DMS53 treated with DMSO at 0.1 percent for 48 hours (cell line): Measurements from ENCODE around the gene SERPINB8.
"Not testable (repeated sequence)": the region's sequence is repeated elsewhere in the genome, so short reads cannot be mapped to it uniquely, and the experiment has no call there.

ENCODE experiments used
- DNase-seq: peaks from one replicate; lab custom pipeline; 2025; ENCODE audit not compliant: unreplicated experiment; lab: John Stamatoyannopoulos, UW

Gene SERPINB8, protein sequence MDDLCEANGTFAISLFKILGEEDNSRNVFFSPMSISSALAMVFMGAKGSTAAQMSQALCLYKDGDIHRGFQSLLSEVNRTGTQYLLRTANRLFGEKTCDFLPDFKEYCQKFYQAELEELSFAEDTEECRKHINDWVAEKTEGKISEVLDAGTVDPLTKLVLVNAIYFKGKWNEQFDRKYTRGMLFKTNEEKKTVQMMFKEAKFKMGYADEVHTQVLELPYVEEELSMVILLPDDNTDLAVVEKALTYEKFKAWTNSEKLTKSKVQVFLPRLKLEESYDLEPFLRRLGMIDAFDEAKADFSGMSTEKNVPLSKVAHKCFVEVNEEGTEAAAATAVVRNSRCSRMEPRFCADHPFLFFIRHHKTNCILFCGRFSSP

DNA sequence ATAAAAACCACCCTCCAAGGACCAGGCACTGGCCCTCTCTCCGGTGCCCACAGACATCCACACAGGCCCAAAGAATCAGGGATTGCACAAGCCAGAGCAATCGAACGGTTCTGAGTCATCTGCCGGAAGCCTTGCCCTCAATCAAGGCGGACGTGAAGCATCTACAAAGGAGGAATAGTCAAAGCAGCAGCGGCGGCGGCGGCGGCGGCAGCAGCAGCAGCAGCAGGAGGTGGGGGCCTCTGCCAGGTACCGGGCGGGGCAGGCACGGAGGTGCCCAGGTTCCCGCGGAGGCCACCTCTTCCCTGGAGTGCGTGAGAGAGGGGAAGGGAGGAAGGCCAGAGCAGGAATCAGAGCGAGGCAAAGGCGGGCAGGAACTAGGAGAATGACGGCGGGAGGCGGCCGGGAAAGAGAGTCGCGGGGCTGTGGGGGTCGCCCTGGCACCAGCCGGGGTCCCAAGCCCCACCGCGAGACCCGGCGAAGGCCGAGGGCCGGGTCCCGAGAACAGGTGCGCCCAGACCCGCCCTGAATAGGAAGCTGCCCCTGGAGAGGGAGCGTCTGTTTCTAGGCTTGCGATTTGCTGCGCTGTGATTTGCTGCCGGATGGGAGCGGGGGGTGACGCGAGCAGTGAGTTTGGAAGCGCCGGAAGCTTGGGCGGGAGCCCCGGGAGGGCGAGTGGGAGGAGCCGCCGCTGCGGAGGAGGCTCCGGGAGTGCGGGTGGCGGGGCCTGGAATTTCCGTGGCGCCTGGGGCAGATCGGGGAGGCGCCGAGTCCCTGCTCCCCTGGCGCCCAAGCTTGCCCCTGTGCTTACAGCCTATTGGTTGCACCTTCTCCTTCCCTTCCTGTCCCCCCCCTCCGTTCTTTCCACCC, at the start of gene SERPINB8:
TSS of gene SERPINB8 (plus strand) at position 140 of the 867 bp plus-strand sequence. CDS start 8,228 bp downstream, outside the sequence.
- DNase-seq: peak; percentile 97

DNA sequence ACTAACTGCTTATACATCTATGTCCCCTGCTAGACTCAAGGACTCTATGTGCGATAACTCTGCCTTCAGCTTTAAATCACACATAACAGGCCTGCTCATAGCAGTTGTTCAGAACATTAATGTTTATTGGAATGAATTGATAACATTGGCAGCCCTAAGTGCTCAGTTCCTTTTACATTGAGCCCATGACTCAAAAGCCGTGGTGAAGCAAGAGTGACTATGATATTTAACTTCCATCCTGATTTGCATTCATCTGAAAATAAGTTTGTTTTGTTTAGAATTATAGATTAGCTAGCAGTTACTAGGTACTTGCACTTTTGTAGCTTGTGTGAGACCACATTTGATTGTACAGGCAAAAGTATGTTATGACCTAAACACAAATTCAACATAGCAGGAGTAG, 47.8 kb upstream of the SERPINB8 start:
- DNase-seq: no peak

DNA sequence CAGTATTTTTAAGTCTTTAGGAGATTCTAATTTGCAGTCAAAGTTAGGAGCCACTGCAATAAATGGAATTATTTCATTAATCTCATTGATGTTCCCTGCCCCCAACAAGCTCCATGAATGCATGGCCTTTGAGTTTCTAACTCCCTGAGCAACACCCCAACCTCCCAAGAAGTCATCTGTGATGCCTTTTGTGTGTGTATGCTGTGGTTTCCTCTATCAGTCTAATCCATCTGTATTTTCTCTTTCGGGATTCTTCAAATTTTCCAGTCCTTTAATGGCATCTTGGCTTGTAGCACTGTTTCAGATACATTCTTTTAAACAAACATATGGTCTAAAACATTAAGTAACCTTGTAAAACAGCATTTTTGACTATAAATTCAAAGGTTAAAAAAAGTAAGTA, 45.3 kb upstream of the SERPINB8 start:
- DNase-seq: no peak

DNA sequence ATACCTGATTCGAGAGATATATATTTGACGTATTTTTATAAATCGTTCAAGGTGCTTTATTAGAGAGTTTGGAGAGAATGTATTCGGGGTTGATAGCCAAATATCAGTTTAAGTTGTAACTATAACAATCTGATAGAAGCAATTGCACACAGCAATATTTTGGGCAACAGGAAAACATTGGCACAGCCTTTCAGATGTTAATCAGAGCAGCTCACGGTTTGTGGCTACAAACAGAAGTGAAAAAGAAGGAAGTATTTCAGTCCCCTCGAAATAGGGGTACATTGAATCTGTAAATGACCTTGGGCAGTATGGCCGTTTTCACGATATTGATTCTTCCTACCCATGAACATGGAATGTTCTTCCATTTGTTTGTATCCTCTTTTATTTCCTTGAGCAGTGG, 41.5 kb upstream of the SERPINB8 start:
- DNase-seq: no peak

DNA sequence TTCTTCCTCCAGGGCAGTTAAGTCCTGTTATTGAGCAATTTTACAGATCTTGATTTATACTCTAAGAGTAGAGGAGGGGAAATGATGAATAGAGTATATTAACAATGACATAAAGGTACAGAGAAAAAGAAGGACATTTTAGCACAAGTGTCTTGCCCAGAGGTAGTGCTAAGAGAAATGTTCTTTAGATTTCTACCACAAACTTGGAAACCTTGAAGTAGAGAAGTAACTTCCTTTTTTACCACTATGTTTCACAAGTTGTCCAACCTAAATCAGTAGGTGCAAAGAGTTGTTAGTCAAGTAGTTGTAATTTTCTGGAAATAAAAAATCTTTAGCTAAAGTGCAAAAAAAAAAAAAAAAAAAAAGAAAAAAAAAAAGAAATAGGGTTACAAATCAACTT, 40.5 kb upstream of the SERPINB8 start:
- DNase-seq: not testable (repeated sequence)

DNA sequence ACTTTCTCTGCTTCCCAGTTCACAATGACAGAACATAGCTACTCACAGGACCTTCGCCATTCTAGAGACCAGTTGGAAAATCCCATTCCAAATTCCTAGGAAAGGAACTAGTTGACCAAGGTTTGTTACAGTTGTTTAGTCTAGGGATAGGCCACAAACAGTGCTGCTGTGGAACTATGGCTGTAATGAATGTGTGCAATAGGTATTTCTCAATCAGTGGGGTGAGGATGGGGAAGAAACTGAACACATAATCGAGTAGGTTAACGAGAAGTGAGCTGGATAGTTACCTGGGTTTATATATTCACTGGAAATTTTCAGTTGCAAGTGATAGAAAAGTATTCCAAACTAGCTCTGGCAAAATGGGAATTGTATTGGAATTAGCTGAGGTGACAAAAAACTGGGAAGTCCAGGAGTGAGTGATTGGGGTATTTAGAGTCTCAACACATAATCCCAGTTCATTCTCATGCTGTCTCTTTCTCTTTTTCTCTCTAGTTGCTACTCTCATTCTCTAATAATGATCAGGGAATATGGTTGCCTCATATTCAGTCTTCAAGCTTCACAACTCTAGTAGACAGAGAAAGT, 39.0 kb upstream of the SERPINB8 start:
- DNase-seq: no peak

DNA sequence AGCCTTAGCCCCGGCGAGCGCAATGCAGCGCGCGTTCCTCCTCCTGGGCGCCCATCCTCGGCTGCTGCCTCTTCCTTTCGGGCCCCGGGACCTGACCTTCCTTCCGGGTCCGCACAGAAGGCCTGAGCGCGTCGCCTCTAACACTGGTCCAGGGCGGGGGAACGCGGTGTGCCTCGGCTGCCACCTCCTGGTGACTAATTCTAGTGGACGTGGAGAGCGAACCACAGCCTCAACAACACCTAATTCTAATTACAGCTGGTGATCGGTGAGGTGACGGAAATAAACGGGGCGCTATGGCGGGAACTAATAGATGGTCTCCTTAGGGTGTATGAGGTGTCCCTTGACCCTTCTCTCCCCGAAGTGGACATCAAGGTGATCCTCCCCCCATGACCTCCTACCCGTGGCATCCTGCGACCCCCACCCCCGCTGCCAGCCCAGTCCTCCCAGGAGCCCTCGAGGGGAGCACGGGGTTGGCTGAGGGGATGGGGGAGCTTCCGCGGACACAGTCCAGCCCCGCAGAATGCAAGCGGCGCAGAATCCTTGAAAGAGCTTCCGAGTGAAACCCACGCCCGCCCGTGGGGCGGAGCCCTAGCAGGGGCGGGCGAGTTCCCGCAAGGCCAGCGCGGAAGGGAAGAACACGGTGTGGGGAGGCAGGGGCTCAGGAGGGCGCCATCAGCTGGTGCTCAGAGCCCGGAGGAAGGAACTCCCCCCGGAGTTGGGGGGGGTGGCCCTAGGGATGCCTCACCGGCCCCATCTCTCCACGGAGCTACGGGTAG, 33.5 kb upstream of the SERPINB8 start:
- peak; percentile 97 for DNase-seq

DNA sequence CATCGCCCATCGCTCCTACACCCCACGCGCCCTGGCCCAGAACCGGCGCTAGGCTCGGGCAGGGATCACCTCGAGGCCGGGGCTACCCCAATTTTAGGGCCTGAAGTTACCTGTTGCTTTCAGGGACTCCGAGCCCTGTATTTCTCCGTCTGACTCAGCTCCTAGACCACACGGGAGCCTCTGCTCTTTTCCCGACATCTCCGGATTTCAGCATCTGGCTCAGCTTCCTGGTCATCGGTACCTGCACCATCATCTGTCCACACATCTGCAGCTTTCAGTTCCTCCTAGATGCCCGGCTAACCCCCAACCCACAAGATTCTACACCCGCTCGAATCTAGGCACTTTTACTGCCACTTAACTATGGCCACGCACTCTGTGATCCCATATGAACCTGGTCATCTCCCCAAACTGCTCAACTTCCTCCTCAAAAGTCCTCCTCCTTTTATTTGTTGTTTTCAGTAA, 32.9 kb upstream of the SERPINB8 start:
- no peak for DNase-seq

DNA sequence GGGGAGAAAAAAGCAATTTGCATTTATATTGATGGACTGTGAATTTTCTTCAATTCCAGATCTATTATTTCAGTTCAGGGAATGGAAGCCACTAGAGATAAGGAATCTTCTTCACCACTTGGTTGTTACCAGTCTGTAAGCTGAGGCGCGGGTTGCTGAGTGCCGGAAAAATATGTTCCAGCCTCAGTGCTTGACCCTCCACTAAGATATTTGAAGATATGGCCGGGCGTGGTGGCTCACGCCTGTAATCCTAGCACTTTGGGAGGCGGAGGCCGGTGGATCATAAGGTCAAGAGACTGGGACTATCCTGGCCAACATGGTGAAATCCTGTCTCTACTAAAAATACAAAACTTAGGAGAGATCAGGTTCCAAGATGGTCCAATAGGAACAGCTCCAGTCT, 29.9 kb upstream of the SERPINB8 start:
- DNase-seq: no peak

DNA sequence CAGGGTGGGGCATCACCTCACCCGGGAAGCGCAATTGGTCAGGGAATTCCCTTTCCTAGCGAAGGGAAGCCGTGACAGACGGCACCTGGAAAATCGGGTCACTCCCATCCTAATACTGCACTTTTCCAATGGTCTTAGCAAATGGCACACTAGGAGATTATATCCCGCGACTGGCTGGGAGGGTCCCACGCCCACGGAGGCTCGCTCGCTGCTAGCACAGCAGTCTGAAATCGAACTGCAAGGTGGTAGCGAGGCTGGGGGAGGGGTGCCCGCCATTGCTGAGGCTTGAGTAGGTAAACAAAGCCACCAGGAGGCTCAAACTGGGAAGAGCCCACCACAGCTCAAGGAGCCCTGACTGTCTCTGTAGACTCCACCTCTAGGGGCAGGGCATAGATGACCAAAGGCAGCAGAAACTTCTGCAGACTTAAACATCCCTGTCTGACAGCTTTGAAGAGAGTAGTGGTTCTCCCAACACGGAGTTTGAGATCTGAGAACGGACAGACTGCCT, 29.3 kb upstream of the SERPINB8 start:
- DNase-seq: not testable (repeated sequence)

DNA sequence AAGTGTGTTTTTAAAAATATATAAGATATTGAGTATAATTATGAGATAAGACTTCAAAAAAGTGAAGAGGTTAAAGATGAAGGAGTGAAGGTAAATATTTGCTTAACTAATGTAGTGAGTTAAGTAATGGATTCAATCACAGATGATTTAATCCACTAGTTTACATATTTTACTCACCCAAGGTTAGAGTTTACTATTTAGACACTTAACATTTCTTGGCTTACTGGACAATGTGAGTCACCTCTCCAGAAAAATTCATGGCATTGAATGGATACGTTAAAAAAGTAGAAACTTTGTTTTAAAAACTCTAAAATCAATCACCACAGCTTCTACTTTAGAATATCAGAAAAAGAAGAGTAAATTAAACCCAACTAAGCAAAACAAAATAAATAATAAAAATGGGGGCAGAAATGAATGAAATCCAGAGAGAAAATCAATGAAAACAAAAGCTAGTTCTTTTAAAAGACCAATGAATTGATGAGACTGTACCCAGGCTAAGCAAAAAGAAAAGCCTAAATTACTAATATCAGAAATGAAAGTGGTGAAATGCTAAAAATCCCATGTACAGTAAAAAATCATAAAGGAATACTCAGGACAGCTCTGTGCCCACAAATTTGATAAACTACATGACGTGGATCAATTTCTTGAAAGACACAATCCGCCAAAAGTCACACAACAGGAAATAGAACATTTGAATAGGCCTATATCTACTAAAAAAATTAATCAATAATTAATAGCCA, 22.7 kb upstream of the SERPINB8 start:
- no peak for DNase-seq

DNA sequence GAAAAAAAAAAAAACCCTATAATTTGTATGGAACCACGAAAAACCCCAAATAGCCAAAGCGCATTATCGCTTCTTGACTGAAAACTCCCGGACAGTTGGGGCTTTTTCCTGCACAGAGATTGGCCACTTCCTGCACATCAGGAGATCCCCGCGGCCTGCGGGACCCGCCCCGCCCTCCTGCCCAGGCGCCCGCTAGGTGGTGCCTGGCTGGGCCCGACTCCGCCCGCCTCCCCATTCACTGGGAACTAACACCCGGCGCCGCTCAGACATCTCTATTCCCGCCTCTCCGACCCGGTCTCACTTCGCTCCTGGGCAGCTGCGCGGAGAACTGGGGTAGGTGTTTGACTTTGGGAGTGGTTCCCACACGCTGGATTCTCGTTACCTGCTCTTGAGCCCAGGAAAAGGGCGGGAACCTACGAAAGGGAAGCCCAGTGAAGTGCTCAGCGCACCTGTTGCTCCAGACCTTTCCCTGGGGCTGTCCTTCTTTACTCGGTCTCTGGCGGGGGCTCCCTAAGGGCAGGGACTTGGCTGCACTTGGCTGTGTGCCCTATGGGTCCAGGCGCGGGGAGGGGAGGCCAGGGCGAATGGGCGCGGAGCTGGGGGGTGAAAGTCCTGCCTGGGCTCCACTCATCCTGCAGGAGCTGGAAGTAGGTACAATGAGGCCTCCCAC, 20.7 kb upstream of the SERPINB8 start, which contains the start of gene HMSD:
TSS of gene HMSD (plus strand) at position 234 of the 670 bp plus-strand sequence. CDS start 4,155 bp downstream, outside the sequence.
- peak; percentile 96 for DNase-seq

DNA sequence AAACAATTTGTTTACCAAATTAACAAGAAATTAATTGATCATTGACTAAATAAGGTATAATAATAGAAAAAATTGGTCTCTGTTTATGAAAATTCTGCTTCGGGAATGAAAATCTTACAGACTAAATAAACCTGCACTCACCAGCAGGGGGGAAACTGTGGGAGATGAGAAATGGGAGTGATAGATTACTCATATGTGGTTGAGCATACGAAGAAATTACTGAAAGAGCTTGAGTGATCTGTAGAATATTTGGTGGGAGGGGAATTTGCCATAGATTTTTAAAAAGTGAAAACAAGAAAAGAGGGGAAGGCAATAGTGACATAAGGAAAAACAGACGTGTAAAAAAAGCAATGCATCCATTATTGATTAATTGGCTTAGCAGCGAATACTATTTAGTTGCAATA, 18.6 kb upstream of the SERPINB8 start:
- no peak for DNase-seq

DNA sequence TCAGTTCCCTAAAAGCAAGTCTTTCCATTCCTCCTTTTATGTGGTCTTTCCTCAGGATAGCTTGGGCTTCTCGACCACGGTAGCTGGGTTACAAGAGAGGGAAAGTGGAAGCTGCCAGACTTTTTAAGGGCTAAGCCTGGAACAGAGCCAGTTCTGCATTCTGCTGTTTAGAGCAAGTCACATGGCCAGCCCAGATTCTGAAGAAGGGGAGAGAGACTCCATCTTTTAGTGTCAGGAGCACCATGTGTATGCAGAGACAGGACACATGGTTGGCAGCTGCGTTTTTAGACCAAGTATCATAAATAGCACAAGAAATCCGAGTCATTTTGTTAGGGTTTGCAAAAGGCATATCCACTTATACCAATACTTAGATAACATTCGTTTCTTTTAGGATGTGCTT, 16.1 kb upstream of the SERPINB8 start:
- no peak for DNase-seq

DNA sequence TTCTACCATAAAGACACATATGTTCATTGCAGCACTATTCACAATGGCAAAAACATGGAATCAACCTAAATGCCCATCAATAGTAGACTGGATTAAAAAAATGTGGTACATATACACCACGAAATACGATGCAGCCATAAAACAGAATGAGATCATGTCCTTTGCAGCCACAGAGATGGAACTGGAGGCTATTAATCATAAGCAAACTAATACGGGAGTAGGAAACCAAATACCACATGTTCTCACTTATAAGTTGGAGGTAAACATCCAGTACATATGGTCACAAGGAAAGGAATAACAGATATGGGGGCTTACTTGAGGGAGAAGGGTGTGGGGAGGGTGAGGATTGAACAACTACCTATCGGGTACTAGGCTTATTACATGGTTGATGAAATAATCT, 13.1 kb upstream of the SERPINB8 start:
- DNase-seq: no peak

DNA sequence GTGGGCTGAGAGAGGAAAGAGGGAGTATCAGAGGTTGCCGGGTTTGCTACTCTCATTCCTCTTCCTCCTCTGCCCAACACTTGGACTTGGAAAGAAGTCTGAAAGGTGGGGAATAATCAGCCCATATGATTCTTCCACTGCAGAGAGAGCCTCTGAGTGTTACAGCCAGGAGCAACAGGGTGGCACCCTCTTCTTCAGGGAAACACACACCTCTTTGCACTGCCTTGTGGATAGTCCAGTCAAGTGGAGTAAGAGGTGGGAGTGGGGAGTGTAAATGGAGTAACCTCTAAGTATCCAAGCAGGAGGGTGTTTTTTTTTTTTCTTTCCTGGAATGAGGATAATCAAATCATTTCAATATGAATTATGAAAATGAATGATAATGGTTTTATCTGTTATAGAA, 9.0 kb upstream of the SERPINB8 start:
- no peak for DNase-seq

DNA sequence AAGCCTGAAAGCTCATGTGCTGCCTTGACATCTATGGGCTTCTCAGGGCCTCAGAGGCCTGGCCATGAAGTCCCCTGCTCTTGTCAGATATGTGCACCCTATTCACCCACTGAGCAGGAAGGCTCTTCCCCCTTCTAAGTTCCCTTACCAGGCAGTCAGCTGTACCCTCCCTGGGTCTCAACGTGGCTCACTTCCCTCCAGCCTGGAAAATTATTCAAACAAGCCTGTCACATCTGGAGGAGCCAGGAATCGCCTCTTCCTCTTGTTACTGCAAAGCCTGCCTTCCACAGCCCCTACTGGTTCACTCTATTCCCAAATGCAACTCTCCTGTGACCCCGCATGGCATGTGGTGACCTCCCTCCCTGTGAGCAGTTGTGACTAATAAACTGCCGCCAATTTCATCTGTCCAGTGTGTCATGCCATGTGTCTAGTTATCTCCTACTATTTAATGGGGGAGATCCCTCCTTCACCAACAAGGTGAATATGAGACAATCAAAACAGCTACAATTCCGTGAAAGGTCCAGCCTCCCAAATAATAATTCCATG, 8.4 kb upstream of the SERPINB8 start:
- DNase-seq: no peak

DNA sequence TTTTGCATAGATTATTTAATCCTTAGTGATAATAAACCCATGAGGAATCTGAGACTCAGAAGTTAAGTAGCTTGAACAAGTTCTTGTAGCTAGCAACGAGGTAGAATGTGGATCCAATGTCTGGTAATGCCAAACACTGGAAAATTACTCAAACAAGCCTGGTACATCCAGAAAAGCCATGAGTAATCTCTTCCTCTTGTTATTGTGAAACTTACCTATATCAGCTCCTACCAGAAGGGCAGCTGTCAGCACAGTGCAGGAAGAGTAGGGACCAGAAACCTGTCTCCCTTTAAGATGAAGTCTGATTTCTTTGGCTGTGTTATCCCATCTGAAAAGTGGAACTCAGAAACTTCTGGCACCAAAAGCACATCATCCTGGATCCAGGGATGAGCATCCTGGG, 7.7 kb upstream of the SERPINB8 start:
- no peak for DNase-seq

DNA sequence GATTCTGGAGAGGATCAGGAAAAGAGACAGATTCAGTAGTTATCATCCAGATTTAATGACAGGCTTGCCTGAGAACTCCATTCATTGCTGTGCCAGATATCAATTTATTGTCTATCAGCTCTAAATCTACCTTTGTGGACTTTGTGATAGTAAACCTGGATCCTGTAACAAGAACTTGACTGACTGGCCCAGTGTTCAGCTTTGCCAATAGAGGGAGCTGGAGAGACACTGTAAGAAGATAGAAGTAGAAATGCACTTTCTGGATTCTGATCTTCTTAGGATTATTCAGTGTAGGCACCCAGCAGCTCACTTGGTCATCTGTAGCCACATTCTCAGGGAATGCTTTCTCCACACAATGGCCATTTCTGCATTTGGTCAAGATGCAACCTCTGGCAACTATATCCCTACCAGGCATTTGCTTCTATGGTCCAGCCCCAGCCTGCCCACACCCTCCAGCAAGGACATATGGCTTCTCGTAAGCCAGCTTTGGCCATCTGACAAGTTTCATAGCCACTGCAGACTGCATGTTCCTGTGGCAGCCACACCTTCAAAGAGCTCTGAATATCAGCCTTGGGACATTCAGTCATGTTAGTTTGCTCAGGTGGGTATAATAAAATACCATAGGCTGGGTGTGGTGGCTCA, 6.1 kb upstream of the SERPINB8 start:
- DNase-seq: peak; percentile 79
